Measurements from ENCODE around the gene C1orf50.

C1orf50 gene

GRCh38 chr1:42776502-42776901 is 9.5 kb downstream of the C1orf50 start:
- no peak overlapping the region for H3K4me3 ChIP-seq (ENCODE audit: control insufficient read depth, low read depth, low read length)
- DNase-seq (ENCODE audit: low read depth) = no peak
- no peak for TF ChIP-seq CTCF (IDR thresholded peaks at IDR 0.05; ENCODE audit: control insufficient read depth, insufficient read depth, low read depth, low read length, missing control alignments)

GRCh38 chr1:42777852-42778251 is 10.8 kb downstream of the C1orf50 start:
- peak; percentile 84 for TF ChIP-seq CTCF (IDR thresholded peaks at IDR 0.05; ENCODE audit: control insufficient read depth, insufficient read depth, low read depth, low read length, missing control alignments)
- DNase-seq (ENCODE audit: low read depth) = no peak
- no peak overlapping the region for H3K4me3 ChIP-seq (ENCODE audit: control insufficient read depth, low read depth, low read length)

GRCh38 chr1:42779725-42780124 is 12.7 kb downstream of the C1orf50 start:
- no peak overlapping the region for H3K4me3 ChIP-seq (ENCODE audit: control insufficient read depth, low read depth, low read length)
- no peak for DNase-seq (ENCODE audit: low read depth)

GRCh38 chr1:42780176-42780575 is 13.1 kb downstream of the C1orf50 start:
- no peak for DNase-seq (ENCODE audit: low read depth)
- no peak overlapping the region for H3K4me3 ChIP-seq (ENCODE audit: control insufficient read depth, low read depth, low read length)
- TF ChIP-seq CTCF (IDR thresholded peaks at IDR 0.05; ENCODE audit: control insufficient read depth, insufficient read depth, low read depth, low read length, missing control alignments) = no peak

More at GRCh38 chr1:42779725-42780124, 12.7 kb downstream of the C1orf50 start:
- no peak for TF ChIP-seq CTCF (IDR thresholded peaks at IDR 0.05; ENCODE audit: control insufficient read depth, insufficient read depth, low read depth, low read length, missing control alignments)

GRCh38 chr1:42783092-42783491 is 16.0 kb downstream of the C1orf50 start:
- DNase-seq (ENCODE audit: low read depth) = no peak
- H3K4me3 ChIP-seq (ENCODE audit: control insufficient read depth, low read depth, low read length) = no peak overlapping the region
- no peak for TF ChIP-seq CTCF (IDR thresholded peaks at IDR 0.05; ENCODE audit: control insufficient read depth, insufficient read depth, low read depth, low read length, missing control alignments)

- DNase-seq (ENCODE audit: low read depth) = no peak
- no peak for TF ChIP-seq CTCF (IDR thresholded peaks at IDR 0.05; ENCODE audit: control insufficient read depth, insufficient read depth, low read depth, low read length, missing control alignments)
These were observed 17.5 kb downstream of the C1orf50 start for GRCh38 chr1:42784547-42784945.

More at GRCh38 chr1:42784547-42784945, 17.5 kb downstream of the C1orf50 start:
- H3K4me3 ChIP-seq (ENCODE audit: control insufficient read depth, low read depth, low read length) = no peak overlapping the region
